Sigmoid colon (tissue), 4 donors: Measurements from ENCODE around the gene SYS1.

Source experiments
- POLR2AphosphoS5 ChIP-seq, 4 donors: sonication (generic); formaldehyde crosslinking; IDR thresholded peaks; one replicate each; pipeline ENCODE4 v1.6.1; 2017; ENCODE audit warnings: antibody characterized with exemption in 4 of 4
- TF ChIP-seq, protein P1 (sequence below), 4 experiments: fragments of 450-650 bp in 3 of 4; fragments of 200-600 bp in 1 of 4; IDR thresholded peaks; one replicate each; pipeline ENCODE4 v1.5.1; 2016 to 2019; ENCODE audit warnings: antibody characterized with exemption in 4 of 4, mild to moderate bottlenecking in 3 of 4, moderate library complexity in 2 of 4

DNA sequence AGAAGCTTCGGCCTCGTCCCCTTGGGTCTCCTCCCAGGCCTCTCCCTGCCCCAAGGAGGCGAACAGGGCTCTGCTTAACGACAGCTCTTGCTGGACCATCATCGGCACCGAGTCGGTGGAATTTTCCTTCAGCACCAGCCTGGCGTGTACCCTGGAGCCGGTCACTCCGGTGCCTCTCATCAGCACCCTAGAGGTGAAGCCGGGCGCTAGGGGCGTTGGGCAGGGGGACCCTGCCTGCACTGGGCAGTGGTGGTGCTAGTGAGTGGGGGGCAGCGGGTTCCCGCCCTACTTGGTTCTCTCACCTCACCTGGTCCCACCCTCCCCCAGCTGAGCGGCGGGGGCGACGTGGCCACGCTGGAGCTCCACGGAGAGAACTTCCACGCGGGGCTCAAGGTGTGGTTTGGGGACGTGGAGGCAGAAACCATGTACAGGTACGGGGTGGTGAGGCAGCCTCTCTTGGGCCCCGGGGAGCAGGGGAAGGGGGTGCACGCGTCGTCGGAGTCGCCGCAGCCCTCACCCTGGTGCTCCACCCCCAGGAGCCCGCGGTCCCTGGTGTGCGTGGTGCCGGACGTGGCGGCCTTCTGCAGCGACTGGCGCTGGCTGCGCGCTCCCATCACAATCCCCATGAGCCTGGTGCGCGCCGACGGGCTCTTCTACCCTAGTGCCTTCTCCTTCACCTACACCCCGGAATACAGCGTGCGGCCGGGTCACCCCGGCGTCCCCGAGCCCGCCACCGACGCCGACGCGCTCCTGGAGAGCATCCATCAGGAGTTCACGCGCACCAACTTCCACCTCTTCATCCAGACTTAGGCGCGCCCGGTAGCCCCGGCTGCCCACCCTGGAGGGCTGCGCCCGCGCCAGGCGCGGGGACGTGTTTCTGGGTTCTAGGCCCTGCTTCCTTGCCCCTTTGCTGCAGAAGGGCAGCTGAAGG is 46.5 kb upstream of the SYS1 start:
- no peak for TF ChIP-seq POLR2AphosphoS5 (IDR thresholded peaks at IDR 0.05)
- TF ChIP-seq, protein P1, sequence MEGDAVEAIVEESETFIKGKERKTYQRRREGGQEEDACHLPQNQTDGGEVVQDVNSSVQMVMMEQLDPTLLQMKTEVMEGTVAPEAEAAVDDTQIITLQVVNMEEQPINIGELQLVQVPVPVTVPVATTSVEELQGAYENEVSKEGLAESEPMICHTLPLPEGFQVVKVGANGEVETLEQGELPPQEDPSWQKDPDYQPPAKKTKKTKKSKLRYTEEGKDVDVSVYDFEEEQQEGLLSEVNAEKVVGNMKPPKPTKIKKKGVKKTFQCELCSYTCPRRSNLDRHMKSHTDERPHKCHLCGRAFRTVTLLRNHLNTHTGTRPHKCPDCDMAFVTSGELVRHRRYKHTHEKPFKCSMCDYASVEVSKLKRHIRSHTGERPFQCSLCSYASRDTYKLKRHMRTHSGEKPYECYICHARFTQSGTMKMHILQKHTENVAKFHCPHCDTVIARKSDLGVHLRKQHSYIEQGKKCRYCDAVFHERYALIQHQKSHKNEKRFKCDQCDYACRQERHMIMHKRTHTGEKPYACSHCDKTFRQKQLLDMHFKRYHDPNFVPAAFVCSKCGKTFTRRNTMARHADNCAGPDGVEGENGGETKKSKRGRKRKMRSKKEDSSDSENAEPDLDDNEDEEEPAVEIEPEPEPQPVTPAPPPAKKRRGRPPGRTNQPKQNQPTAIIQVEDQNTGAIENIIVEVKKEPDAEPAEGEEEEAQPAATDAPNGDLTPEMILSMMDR (IDR thresholded peaks at IDR 0.05), result no peak
